PC-3 (cell line): ENCODE data around the gene STYXL2. TPM values are rescaled to one million over a fixed set of nuclear protein-coding genes. Genes with fewer than 3 reads are reported as not detected.

Experiments used
- ATAC-seq: fragments of 200-7000 bp; cut with Tn5 transposase; 2 replicates; pipeline ENCODE4 v1.9.1; 2020; ENCODE audit warnings: mild to moderate bottlenecking, moderate library complexity
- BruUV-seq: library from RNA; stranded (reverse); fragments of 400-500 nt; replicated peaks from 2 replicates; lab custom pipeline; 2021; lab: Mats Ljungman, UMichigan
- CTCF ChIA-PET: fragments of 300-600 bp; sonication (Branson Sonifier 250); formaldehyde crosslinking; loops from one replicate; lab custom pipeline; 2022; ENCODE audit warnings: antibody characterized with exemption; lab: Charles Lee
- POLR2A ChIA-PET: fragments of 300-600 bp; sonication (Branson Sonifier 250); formaldehyde crosslinking; loops from one replicate; lab custom pipeline; 2022; ENCODE audit warnings: antibody characterized with exemption; ENCODE audit not compliant: unreplicated experiment; lab: Charles Lee
- DNase-seq: peaks from one replicate; pipeline ENCODE4 v3.0.0-alpha.2; 2015
- H2AFZ ChIP-seq: fragments of 300-600 bp; sonication (generic); 2 replicates; pipeline ENCODE4 v1.6.0; 2016; ENCODE audit warnings: antibody characterized with exemption, low read length
- H3F3A ChIP-seq: fragments of 300-600 bp; sonication (generic); one replicate; pipeline ENCODE4 v1.6.0; 2017; ENCODE audit warnings: antibody characterized with exemption, low read length, control low read depth, mild to moderate bottlenecking; ENCODE audit not compliant: unreplicated experiment
- H3K27ac ChIP-seq: fragments of 300-600 bp; sonication (generic); 2 replicates; pipeline ENCODE4 v1.5.1; 2016; ENCODE audit warnings: mild to moderate bottlenecking, low read length
- H3K27me3 ChIP-seq: fragments of 300-600 bp; sonication (generic); 2 replicates; pipeline ENCODE4 v1.6.1; 2016; ENCODE audit warnings: low read length, mixed read lengths
- H3K36me3 ChIP-seq: fragments of 300-600 bp; sonication (generic); 2 replicates; pipeline ENCODE4 v1.6.1; 2016; ENCODE audit warnings: low read depth, mixed run types, low read length, mixed read lengths
- H3K4me1 ChIP-seq: fragments of 300-600 bp; sonication (generic); 2 replicates; pipeline ENCODE4 v1.5.1; 2016; ENCODE audit warnings: low read length; ENCODE audit not compliant: insufficient read depth
- H3K4me2 ChIP-seq: fragments of 300-600 bp; sonication (generic); 2 replicates; pipeline ENCODE4 v1.6.0; 2016; ENCODE audit warnings: low read length
- H3K4me3 ChIP-seq: fragments of 300-600 bp; sonication (generic); 2 replicates; pipeline ENCODE4 v1.5.1; 2016; ENCODE audit warnings: mild to moderate bottlenecking, low read length, mixed read lengths
- H3K79me2 ChIP-seq: fragments of 300-600 bp; sonication (generic); 2 replicates; pipeline ENCODE4 v1.6.1; 2017; ENCODE audit warnings: low read length, mixed read lengths
- H3K9ac ChIP-seq: fragments of 300-600 bp; sonication (generic); 2 replicates; pipeline ENCODE4 v1.6.0; 2016; ENCODE audit warnings: mild to moderate bottlenecking, low read length
- H3K9me2 ChIP-seq: fragments of 300-600 bp; sonication (generic); replicated peaks from 2 replicates; pipeline ENCODE4 v1.6.1; 2016; ENCODE audit warnings: mixed run types, low read length, mixed read lengths
- H3K9me3 ChIP-seq: fragments of 300-600 bp; sonication (generic); 2 replicates; pipeline ENCODE4 v1.6.1; 2016; ENCODE audit warnings: low read length, mixed read lengths
- H4K20me1 ChIP-seq: fragments of 300-600 bp; sonication (generic); 2 replicates; pipeline ENCODE4 v1.6.1; 2016; ENCODE audit warnings: low read length, mixed read lengths
- CTCF ChIP-seq: fragments of 300-600 bp; sonication (generic); conservative IDR thresholded peaks from 2 replicates; pipeline ENCODE4 v1.5.1; 2017; ENCODE audit warnings: antibody characterized with exemption, low read depth, mild to moderate bottlenecking, low read length
- EZH2 ChIP-seq: fragments of 300-600 bp; sonication (generic); IDR thresholded peaks from one replicate; pipeline ENCODE4 v1.6.1; 2017; ENCODE audit warnings: antibody characterized with exemption, mild to moderate bottlenecking, low read length; ENCODE audit not compliant: unreplicated experiment
- EZH2phosphoT487 ChIP-seq: fragments of 300-600 bp; sonication (generic); IDR thresholded peaks from 2 replicates; pipeline ENCODE4 v1.6.1; 2018; ENCODE audit warnings: mild to moderate bottlenecking, antibody characterized with exemption, low read length, borderline replicate concordance
- intact Hi-C: fragments of 100-400 bp; cut with micrococcal nuclease; formaldehyde crosslinking; loops from 2 replicates; pipeline ENCODE4 v1.9.0; 2023
- total RNA-seq: library from RNA; depleted of rRNA; stranded (reverse); fragments of >200 nt; gene quantifications from 2 replicates; pipeline ENCODE4 v1.2.3, GENCODE V29; 2014

Gene STYXL2
- total RNA-seq, 1 experiment from 2014 or later: not detected

GRCh38 chr1:167109125-167109524, 15.2 kb downstream of the STYXL2 start:
- Histone ChIP-seq H3K4me2 (peak overlapping the region; percentile 61), H3K9me2 (no peaks in the 10 kb centered on the region), H3K4me3 (peak overlapping the region; percentile 9; the same call in 1 of the 2 replicates), H3K27me3 (no peaks in the 10 kb centered on the region), H3K79me2 (no peaks in the 10 kb centered on the region), H3K4me1 (peaks cover 41% of the 10 kb centered on the region), H3K9me3 (no peaks in the 10 kb centered on the region), H4K20me1 (no peaks in the 10 kb centered on the region), H2AFZ (peak overlapping the region; percentile 51), H3K27ac (peak overlapping the region; percentile 76), H3F3A (no peaks in the 10 kb centered on the region), H3K9ac (peak overlapping the region; percentile 44; the same call in 1 of the 2 replicates), H3K36me3 (no peaks in the 10 kb centered on the region)
- CTCF ChIA-PET: no interaction called here
- POLR2A ChIA-PET: no interaction called here
- no TSS peak for BruUV-seq
- peak; percentile 71 for DNase-seq
- no peak for TF ChIP-seq EZH2
- TF ChIP-seq EZH2phosphoT487: no peak
- no peak for TF ChIP-seq CTCF
- peak; percentile 21 for ATAC-seq
- intact Hi-C loops: loop anchor here (5.0 kb wide), 1 partner anchor 42 kb away; no protein-coding TSS in a partner anchor

- H3K27me3 ChIP-seq: no peaks in the 10 kb centered on the region
- ATAC-seq: no peak
- intact Hi-C loops: no loop called here
- no TSS peak for BruUV-seq
- no peaks in the 10 kb centered on the region for H3F3A ChIP-seq
- H3K9ac ChIP-seq: no peak overlapping the region
- H3K4me3 ChIP-seq: no peak overlapping the region
- no peaks in the 10 kb centered on the region for H3K79me2 ChIP-seq
- no peak overlapping the region for H3K27ac ChIP-seq
- ChIA-PET CTCF (no interaction called here), POLR2A (no interaction called here)
- H3K9me3 ChIP-seq: no peaks in the 10 kb centered on the region
- no peak overlapping the region for H2AFZ ChIP-seq
- peaks cover 26% of the 10 kb centered on the region for H3K4me1 ChIP-seq
- no peaks in the 10 kb centered on the region for H3K36me3 ChIP-seq
- no peaks in the 10 kb centered on the region for H4K20me1 ChIP-seq
- H3K4me2 ChIP-seq: no peak overlapping the region
- TF ChIP-seq EZH2: no peak
- TF ChIP-seq CTCF: no peak
- no peak for TF ChIP-seq EZH2phosphoT487
- H3K9me2 ChIP-seq: no peaks in the 10 kb centered on the region
- no peak for DNase-seq
These were observed 16.7 kb downstream of the STYXL2 start for GRCh38 chr1:167110586-167110985.

GRCh38 chr1:167111868-167112709, 18.2 kb downstream of the STYXL2 start:
- Histone ChIP-seq H4K20me1 (no peaks in the 10 kb centered on the region), H3K36me3 (no peaks in the 10 kb centered on the region), H2AFZ (no peak overlapping the region), H3F3A (no peaks in the 10 kb centered on the region), H3K4me2 (no peak overlapping the region), H3K27me3 (no peaks in the 10 kb centered on the region), H3K27ac (no peak overlapping the region), H3K9me2 (no peaks in the 10 kb centered on the region), H3K9me3 (no peaks in the 10 kb centered on the region), H3K9ac (no peak overlapping the region), H3K79me2 (no peaks in the 10 kb centered on the region), H3K4me3 (no peak overlapping the region), H3K4me1 (peaks cover 20% of the 10 kb centered on the region)
- TF ChIP-seq EZH2 (no peak), CTCF (no peak), EZH2phosphoT487 (no peak)
- DNase-seq (no peak), ATAC-seq (no peak)
- no TSS peak for BruUV-seq
- CTCF ChIA-PET: no interaction called here
- POLR2A ChIA-PET: interaction anchor here (0.6 kb wide), 1 partner anchor 20 kb away, joined by 3 read pairs; no protein-coding TSS in a partner anchor
- intact Hi-C loops: no loop called here
